ELF-1 (cell line): ENCODE data around the gene KIF5A.
A peak's percentile ranks its signal among the peaks of the same experiment; 100 is the strongest.

ENCODE experiments used
- DNase-seq: peaks from one replicate; pipeline ENCODE4 v3.0.0-alpha.2; 2016; ENCODE audit warnings: low read depth, low spot score

Gene KIF5A

GRCh38 chr12:57520053-57520818 lies 29.6 kb upstream of the KIF5A start, which contains the start of gene DDIT3:
TSS of gene DDIT3 (minus strand) at chr12:57520514. CDS start at chr12:57517406, 3,108 bp downstream.
- peak; percentile 99 for DNase-seq

- peak; percentile 79 for DNase-seq
Measured at GRCh38 chr12:57521525-57522010, 28.3 kb upstream of the KIF5A start.

GRCh38 chr12:57522011-57522886 lies 27.6 kb upstream of the KIF5A start, which contains the start of gene MBD6:
TSS of gene MBD6 (plus strand) at chr12:57522824. CDS start at chr12:57524304, 1,480 bp downstream.
- DNase-seq: peak; percentile 90

- peak; percentile 50 for DNase-seq
Measured at GRCh38 chr12:57522887-57523705, 26.7 kb upstream of the KIF5A start.

- DNase-seq: no peak
Measured at GRCh38 chr12:57523706-57524614, 25.9 kb upstream of the KIF5A start.

GRCh38 chr12:57524814-57525614 lies 24.8 kb upstream of the KIF5A start:
- DNase-seq: no peak

- no peak for DNase-seq
Measured at GRCh38 chr12:57525615-57526383, 24.0 kb upstream of the KIF5A start.

GRCh38 chr12:57526477-57527126 lies 23.2 kb upstream of the KIF5A start:
- no peak for DNase-seq

GRCh38 chr12:57527184-57527583 lies 22.7 kb upstream of the KIF5A start:
- DNase-seq: no peak

GRCh38 chr12:57528176-57528575 lies 21.7 kb upstream of the KIF5A start:
- DNase-seq: no peak

GRCh38 chr12:57528831-57529555 lies 20.9 kb upstream of the KIF5A start:
- DNase-seq: no peak

- DNase-seq: no peak
Measured at GRCh38 chr12:57529831-57530230, 20.0 kb upstream of the KIF5A start.

GRCh38 chr12:57530396-57531142 lies 19.3 kb upstream of the KIF5A start:
- DNase-seq: no peak

GRCh38 chr12:57531836-57532235 lies 18.0 kb upstream of the KIF5A start:
- DNase-seq: no peak

- DNase-seq: no peak
Measured at GRCh38 chr12:57533108-57533507, 16.7 kb upstream of the KIF5A start.

GRCh38 chr12:57534250-57534649 lies 15.6 kb upstream of the KIF5A start:
- no peak for DNase-seq

- DNase-seq: no peak
Measured at GRCh38 chr12:57534991-57535543, 14.8 kb upstream of the KIF5A start.
